HG03432 (cell line): ENCODE results near the gene CACNG1.
"Not testable (repeated sequence)": the region's sequence is repeated elsewhere in the genome, so short reads cannot be mapped to it uniquely, and the experiment has no call there.

ENCODE experiments used
- ATAC-seq: cut with Tn5 transposase; IDR thresholded peaks from one replicate; pipeline ENCODE4 v1.9.1; 2021; ENCODE audit warnings: mild to moderate bottlenecking, moderate library complexity; ENCODE audit not compliant: unreplicated experiment

Gene CACNG1

DNA sequence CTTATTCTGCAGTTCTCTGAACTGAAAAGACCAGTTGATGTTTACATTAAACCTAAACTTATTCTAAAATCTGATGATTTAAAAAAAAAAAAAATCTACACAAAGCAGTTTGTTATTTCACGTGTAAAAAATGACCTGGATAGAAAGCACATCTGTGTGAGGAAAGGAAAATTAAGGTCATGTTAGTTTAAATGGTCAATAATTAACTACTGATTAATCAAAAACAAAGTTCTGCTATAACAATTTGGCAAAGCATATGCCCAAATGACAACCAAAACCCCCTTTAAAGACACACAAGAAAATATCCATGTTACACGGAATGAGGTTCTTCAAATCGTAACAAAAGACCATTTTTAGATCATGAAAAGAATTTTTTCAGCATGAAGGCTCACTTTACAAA lies 30.4 kb downstream of the CACNG1 start:
- ATAC-seq, result no peak

GRCh38 chr17:67076290-67076689 lies 31.9 kb downstream of the CACNG1 start:
- ATAC-seq, result no peak

DNA sequence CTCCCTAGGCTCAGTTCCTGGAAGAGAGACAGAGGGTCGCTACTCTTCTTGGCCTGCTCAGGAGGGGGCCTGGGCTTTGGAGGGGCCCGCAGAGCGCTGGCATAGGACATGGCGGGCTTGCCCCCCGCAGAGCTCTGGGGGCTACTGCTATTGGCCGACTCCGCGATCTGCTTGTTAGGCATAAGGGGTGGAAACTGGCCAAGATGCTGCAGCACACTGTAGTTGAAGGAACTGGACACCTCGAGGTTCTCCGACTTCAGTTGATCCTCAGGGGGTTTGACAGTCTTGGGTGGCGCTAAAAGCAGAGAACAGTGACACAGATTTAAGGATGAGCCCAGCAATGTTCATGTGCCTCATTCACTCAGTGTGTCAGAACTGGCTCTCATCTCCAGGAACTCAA lies 33.9 kb downstream of the CACNG1 start:
- ATAC-seq, result no peak

DNA sequence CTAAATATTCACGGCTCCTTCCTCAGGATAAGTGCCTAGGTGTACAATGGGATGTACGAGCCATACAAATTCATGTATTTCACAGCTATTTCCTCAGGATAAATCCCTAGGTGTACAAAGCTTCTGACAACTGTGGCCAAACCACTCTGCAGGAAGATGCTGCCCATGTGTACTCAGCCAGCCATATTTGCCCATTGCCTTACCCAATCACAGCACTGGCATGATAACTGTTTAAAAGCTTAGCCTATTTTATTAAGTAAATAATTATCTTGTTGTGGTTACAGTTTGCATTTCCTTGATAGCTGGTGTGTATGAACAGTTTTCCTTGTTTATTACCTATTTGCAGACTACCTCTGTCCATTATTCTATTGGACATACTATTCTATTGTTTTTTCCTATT lies 35.1 kb downstream of the CACNG1 start:
- no peak for ATAC-seq

DNA sequence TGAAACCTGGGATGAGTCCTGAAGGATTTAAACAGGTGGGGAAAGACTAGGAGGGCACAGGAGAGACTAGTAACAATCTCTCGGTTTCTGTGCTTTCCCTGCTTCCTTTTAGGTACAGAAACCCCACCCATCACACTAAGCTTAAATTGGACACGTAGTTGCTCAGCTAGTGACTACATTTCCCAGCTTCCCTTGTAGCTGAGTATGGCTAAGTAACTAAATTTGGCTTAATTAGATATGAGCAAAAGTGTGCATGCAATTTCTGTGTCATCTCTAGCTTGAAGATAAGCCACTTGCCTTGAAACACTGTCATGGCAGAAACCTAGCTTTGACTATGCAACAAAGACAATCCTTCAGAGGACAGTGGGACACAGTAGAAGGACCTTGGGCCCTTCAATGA lies 36.5 kb downstream of the CACNG1 start:
- ATAC-seq, result no peak

GRCh38 chr17:67082107-67082506 lies 37.8 kb downstream of the CACNG1 start:
- peak; percentile 84 for ATAC-seq

DNA sequence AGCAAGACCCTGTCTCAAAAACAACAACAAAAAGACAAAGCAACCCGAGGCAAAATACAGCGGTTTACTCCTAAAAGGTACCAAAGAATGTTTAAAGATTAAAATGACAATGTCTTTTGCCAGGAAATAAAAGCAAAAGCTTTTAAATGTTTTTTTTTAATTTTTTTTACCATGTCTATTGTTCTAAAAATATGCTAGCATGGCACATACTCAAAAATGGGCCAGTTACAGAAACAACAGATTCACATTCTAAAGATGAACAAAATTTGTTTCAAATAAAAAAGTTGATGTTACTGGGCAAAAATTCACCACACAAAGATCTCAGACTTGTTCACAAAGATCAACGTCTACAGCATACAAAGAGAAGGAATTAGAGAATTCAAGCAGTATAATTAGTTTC lies 41.1 kb downstream of the CACNG1 start:
- no peak for ATAC-seq

- ATAC-seq, result no peak
Observed at GRCh38 chr17:67088639-67089038, 44.3 kb downstream of the CACNG1 start.

- ATAC-seq, result no peak
Observed at GRCh38 chr17:67090341-67090740, 46.0 kb downstream of the CACNG1 start.

- no peak for ATAC-seq
Observed at GRCh38 chr17:67092291-67092690, 47.9 kb downstream of the CACNG1 start.

DNA sequence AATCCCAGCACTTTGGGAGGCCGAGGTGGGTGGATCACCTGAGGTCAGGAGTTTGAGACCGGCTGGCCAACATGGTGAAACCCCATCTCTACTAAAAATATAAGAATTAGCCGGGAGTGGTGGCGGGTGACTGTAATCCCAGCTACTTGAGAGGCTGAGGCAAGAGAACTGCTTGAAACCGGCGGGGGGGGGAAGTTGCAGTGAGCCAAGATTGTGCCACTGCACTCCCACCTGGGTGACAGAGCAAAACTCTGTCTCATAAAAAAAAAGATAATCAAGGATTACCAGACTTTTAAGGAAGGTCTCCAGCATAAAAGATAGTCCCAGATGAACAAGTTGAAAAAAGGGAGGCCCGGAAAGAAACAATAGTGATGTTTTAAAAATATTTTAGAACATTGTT lies 48.4 kb downstream of the CACNG1 start:
- not testable (repeated sequence) for ATAC-seq

DNA sequence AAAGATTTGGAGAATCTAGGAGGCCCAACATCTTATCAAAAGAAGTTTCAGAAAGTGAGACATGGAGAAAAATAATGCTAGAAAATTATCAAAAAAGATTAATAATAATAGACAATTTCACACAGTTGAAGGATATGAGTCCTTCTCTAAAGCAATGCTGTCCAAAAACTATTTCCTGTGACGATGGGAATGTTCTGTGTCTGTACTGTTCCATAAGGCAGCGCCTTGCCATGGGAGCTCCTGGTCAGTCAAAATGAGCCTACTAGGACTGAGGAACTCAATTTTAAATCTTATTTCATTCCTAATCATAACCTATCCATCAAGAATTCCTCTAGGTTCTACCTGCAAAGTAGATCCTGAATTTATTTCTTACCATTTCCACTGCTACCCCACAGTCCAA lies 49.0 kb downstream of the CACNG1 start:
- no peak for ATAC-seq

DNA sequence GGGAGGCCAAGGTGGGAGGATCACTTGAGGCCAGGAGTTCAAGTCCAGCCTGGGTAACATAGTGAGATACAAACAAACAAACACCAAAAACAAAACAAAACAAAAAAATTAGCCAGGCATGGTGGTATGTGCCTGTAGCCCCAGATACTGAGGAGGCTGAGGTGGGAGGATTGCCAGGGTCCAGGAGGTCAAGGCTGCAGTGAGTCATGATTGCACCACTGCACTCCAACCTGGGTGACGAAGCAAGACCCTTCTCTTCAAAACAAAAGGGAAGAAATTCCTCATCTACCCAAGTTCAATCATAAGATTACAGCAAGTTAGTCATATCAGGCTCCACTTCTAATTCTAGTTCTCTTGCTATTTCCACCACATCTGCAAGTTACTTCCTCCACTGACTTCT lies 50.9 kb downstream of the CACNG1 start:
- not testable (repeated sequence) for ATAC-seq

DNA sequence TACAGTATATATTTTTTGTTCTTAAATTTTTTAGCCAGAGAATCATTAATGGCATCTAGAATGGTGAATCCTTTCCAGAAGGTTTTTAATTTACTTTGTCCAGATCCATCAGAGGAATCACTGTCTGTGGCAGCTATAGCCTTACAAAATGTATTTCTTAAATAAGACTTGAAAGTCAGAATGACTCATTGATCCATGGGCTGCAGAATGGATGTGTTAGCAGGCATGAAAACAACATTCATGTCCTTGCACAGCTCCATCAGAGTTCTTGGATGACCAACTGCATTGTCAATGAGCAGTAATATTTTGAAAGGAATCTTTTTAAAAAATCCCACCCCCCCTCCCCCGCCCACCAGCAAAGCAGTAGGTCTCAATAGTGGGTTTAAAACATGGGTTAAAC lies 51.4 kb downstream of the CACNG1 start:
- no peak for ATAC-seq

DNA sequence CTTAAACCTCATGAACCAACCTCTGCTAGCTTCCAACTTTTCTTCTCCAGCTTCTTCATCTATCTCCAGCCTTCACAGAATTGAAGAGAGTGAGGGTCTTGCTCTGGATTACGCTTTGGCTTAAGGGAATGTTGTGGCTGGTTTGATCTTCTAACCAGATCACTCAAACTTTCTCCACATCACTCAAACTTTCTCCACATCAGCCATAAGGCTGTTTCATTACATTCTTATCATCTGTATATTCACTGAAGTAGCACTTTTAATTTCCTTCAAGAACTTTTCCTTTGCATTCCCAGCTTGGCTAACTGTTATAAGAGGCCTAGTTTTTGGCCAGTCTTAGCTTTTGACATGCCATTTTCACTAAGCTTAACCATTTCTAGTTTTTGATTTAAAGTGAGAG lies 52.3 kb downstream of the CACNG1 start:
- no peak for ATAC-seq

- no peak for ATAC-seq
Observed at GRCh38 chr17:67098006-67098405, 53.7 kb downstream of the CACNG1 start.

GRCh38 chr17:67104641-67105040 lies 60.3 kb downstream of the CACNG1 start:
- ATAC-seq, result not testable (repeated sequence)

DNA sequence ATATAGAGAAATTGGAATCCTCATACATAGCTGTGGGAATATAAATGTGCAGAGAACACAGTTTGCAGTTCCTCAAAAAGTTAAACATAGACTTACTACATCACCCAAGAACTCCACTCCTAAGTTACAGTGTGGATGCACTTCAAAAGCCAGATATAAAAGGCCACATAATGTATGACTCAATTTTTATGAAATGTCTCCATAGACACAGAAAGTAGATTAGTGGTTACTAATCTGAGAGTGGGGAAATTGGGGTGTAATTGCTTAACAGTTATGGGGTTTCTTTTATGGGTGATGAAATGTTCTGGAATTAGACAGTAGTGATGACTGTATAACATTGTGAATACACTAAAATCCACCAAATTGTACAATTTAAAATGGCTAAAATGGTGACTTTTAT lies 60.9 kb downstream of the CACNG1 start:
- no peak for ATAC-seq
